ENCODE measurements around the gene COL4A2.

GRCh38 chr13:110261166-110262081 lies 45.7 kb upstream of the COL4A2 start:
- TF ChIP-seq CTCF (IDR thresholded peaks at IDR 0.05) (no peak), POLR2A (IDR thresholded peaks at IDR 0.05) (no peak)

Measured in ovary (tissue), 3 donors.